Neural crest cell (in vitro differentiated cells): ENCODE data around the gene CATSPER3. TPM values are rescaled to one million over a fixed set of nuclear protein-coding genes. Genes with fewer than 3 reads are reported as not detected.

Source experiments
- DNase-seq: peaks from one replicate; pipeline ENCODE4 v3.0.0; 2021; ENCODE audit warnings: low read depth, mixed read lengths, low spot score
- H3K27ac Mint-ChIP-seq: one replicate; pipeline ENCODE4 v1.8.0; 2021; ENCODE audit warnings: mild to moderate bottlenecking, mixed read lengths; ENCODE audit not compliant: unreplicated experiment
- H3K27me3 Mint-ChIP-seq: 2 replicates; pipeline ENCODE4 v1.8.0; 2021; ENCODE audit warnings: low read depth, mild to moderate bottlenecking, mixed read lengths
- H3K36me3 Mint-ChIP-seq: 2 replicates; pipeline ENCODE4 v1.8.0; 2021; ENCODE audit warnings: low read depth, mild to moderate bottlenecking, mixed read lengths
- H3K4me1 Mint-ChIP-seq: 2 replicates; pipeline ENCODE4 v1.8.0; 2021; ENCODE audit warnings: mixed read lengths
- H3K4me3 Mint-ChIP-seq: one replicate; pipeline ENCODE4 v1.8.0; 2021; ENCODE audit warnings: mild to moderate bottlenecking, mixed read lengths
- H3K9me3 Mint-ChIP-seq: 2 replicates; pipeline ENCODE4 v1.8.0; 2021; ENCODE audit warnings: mixed read lengths
- total RNA-seq: library from RNA; stranded (reverse); gene quantifications from 2 replicates; pipeline ENCODE4 v1.2.1, GENCODE V29; 2021
- TF ChIP-seq, protein P1 (sequence below): fragments of 200-600 bp; sonication (generic); conservative IDR thresholded peaks from 2 replicates; pipeline ENCODE4 v1.5.0; 2021; ENCODE audit warnings: antibody characterized with exemption, mild to moderate bottlenecking

CATSPER3 gene
- total RNA-seq, 1 donor from 2014 or later = 0.54 TPM

DNA sequence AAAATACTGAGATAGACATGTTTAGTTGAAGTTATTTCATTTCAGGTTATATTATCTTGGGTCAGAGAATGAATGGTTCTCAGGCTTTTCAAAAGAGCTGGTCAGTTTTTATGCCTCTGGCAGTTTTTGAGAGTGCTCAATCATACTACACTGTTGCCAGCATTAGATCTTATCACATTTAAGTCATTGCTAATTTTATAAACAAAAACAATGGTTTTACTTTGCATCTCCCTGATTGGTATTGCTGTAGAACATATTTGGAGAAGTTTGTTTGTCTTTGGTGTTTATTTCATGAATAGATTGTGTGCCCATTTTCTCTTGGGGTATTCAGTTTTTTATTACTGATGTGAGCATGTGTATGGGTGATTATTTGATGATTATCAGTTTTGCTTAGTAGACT lies 1.5 kb downstream of the CATSPER3 start:
- no peak for DNase-seq
- Mint-ChIP-seq H3K9me3 (no peaks in the 10 kb centered on the region), H3K36me3 (peaks cover 9% of the 10 kb centered on the region), H3K27me3 (no peaks in the 10 kb centered on the region), H3K4me3 (no peak overlapping the region), H3K4me1 (peaks cover 4% of the 10 kb centered on the region), H3K27ac (no peak overlapping the region)
- TF ChIP-seq, protein P1, sequence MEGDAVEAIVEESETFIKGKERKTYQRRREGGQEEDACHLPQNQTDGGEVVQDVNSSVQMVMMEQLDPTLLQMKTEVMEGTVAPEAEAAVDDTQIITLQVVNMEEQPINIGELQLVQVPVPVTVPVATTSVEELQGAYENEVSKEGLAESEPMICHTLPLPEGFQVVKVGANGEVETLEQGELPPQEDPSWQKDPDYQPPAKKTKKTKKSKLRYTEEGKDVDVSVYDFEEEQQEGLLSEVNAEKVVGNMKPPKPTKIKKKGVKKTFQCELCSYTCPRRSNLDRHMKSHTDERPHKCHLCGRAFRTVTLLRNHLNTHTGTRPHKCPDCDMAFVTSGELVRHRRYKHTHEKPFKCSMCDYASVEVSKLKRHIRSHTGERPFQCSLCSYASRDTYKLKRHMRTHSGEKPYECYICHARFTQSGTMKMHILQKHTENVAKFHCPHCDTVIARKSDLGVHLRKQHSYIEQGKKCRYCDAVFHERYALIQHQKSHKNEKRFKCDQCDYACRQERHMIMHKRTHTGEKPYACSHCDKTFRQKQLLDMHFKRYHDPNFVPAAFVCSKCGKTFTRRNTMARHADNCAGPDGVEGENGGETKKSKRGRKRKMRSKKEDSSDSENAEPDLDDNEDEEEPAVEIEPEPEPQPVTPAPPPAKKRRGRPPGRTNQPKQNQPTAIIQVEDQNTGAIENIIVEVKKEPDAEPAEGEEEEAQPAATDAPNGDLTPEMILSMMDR = no peak

GRCh38 chr5:134975078-134975715 lies 7.5 kb downstream of the CATSPER3 start:
- no peak for DNase-seq
- Mint-ChIP-seq H3K27me3 (no peaks in the 10 kb centered on the region), H3K36me3 (peaks cover 21% of the 10 kb centered on the region), H3K27ac (no peak overlapping the region), H3K9me3 (peaks cover 13% of the 10 kb centered on the region), H3K4me1 (no peaks in the 10 kb centered on the region), H3K4me3 (no peak overlapping the region)
- TF ChIP-seq, protein P1 = no peak

GRCh38 chr5:134975843-134976242 lies 8.1 kb downstream of the CATSPER3 start:
- TF ChIP-seq, protein P1 = no peak
- Mint-ChIP-seq H3K4me3 (no peak overlapping the region), H3K27ac (no peak overlapping the region), H3K27me3 (no peaks in the 10 kb centered on the region), H3K9me3 (peaks cover 15% of the 10 kb centered on the region), H3K4me1 (no peaks in the 10 kb centered on the region), H3K36me3 (peaks cover 21% of the 10 kb centered on the region)
- no peak for DNase-seq

DNA sequence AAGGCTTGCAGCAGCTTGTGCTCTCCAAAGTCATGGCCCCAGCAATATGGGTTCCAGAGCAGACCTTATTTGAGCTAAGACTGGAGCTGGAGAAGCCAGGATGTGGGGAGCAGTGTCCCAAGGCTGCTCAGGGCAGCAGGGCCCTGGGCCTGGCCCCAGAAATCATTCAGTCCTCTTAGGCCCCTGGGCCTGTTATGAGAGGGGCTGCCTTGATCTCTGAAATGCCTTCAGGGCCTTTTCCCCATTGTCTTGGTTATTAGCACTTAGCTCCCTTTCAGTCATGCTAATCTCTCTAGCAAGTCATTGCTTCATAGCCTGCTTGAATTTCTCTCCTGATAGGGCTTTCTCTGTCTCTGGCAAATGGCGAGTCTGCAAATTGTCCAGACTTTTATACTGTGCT lies 9.1 kb downstream of the CATSPER3 start:
- Mint-ChIP-seq H3K4me3 (no peak overlapping the region), H3K36me3 (peaks cover 23% of the 10 kb centered on the region), H3K27me3 (no peaks in the 10 kb centered on the region), H3K9me3 (peaks cover 18% of the 10 kb centered on the region), H3K4me1 (no peaks in the 10 kb centered on the region), H3K27ac (no peak overlapping the region)
- TF ChIP-seq, protein P1 = no peak
- no peak for DNase-seq

GRCh38 chr5:134979416-134979815 lies 11.7 kb downstream of the CATSPER3 start:
- H3K27ac Mint-ChIP-seq = no peak overlapping the region
- H3K9me3 Mint-ChIP-seq = peaks cover 33% of the 10 kb centered on the region
- H3K27me3 Mint-ChIP-seq = peaks cover 3% of the 10 kb centered on the region
- no peak overlapping the region for H3K4me3 Mint-ChIP-seq
- no peaks in the 10 kb centered on the region for H3K4me1 Mint-ChIP-seq
- TF ChIP-seq, protein P1 = no peak
- H3K36me3 Mint-ChIP-seq = peaks cover 25% of the 10 kb centered on the region
- DNase-seq = no peak
